Spleen (tissue), 7 donors: ENCODE data around the gene GMEB2.

Source experiments
- CTCF ChIP-seq, 11 experiments: fragments of 200-600 bp in 7 of 11; fragments of 450-650 bp in 4 of 11; sonication (generic) in 4 of 11; IDR thresholded peaks in 8 of 11; conservative IDR thresholded peaks in 3 of 11; 1 replicate in 7 of 11; 2 replicates in 4 of 11; pipeline versions ENCODE4 v1.4.0 to v1.8.0; 2016 to 2021; ENCODE audit warnings: antibody characterized with exemption in 11 of 11, inconsistent platforms in 4 of 11, mild to moderate bottlenecking in 1 of 11
- POLR2AphosphoS5 ChIP-seq, 3 donors: sonication (generic); formaldehyde crosslinking; IDR thresholded peaks; one replicate each; pipeline ENCODE4 v1.5.1; 2017; ENCODE audit warnings: antibody characterized with exemption in 3 of 3
- donor health status: DM: no; HTN: no; CAD: no; lungs with moderate emphysema.
- donor health status: DM: no; HTN: no; CAD: no.
- donor health status: DM: no; HTN: no; CAD: no.

- TF ChIP-seq CTCF (IDR thresholded peaks at IDR 0.05 in 8 of 11, conservative IDR thresholded peaks at IDR 0.05 in 3 of 11): no peak
- no peak for TF ChIP-seq POLR2AphosphoS5 (IDR thresholded peaks at IDR 0.05)
Observed at GRCh38 chr20:63572071-63572787, 54.7 kb downstream of the GMEB2 start.
